CD4-positive, alpha-beta T cell (primary cell): Measurements from ENCODE around the gene MGME1. TPM values are rescaled to one million over a fixed set of nuclear protein-coding genes. Genes with fewer than 3 reads are reported as not detected.

Experiments
- ATAC-seq: fragments of 200-7000 bp; cut with Tn5 transposase; one replicate; pipeline ENCODE4 v1.10.0; 2022; ENCODE audit warnings: mild to moderate bottlenecking; ENCODE audit not compliant: poor library complexity
- CTCF ChIA-PET: fragments of 350-600 bp; sonication (Branson Sonifier 250); formaldehyde crosslinking; loops from one replicate; lab custom pipeline; 2021; ENCODE audit warnings: antibody characterized with exemption, inconsistent platforms; lab: Charles Lee
- POLR2A ChIA-PET: fragments of 350-600 bp; sonication (Branson Sonifier 250); formaldehyde crosslinking; loops from one replicate; lab custom pipeline; 2021; ENCODE audit warnings: antibody characterized with exemption, inconsistent platforms; lab: Charles Lee
- DNase-seq, 14 experiments: peaks; one replicate each; pipeline ENCODE4 v3.0.0-alpha.2; 2013 to 2020; ENCODE audit warnings: mixed read lengths in 2 of 14
- H3K27ac ChIP-seq, 2 donors: one replicate each; pipeline versions ENCODE4 v1.5.1 to v1.7.0; 2013; ENCODE audit warnings: low read length in 2 of 2, low read depth in 1 of 2, mild to moderate bottlenecking in 1 of 2
- H3K27me3 ChIP-seq, 2 experiments: 1 replicate in 1 of 2; 2 replicates in 1 of 2; pipeline versions ENCODE4 v1.6.1 to v1.7.0; 2013; ENCODE audit warnings: low read length in 2 of 2, control low read depth in 1 of 2, mild to moderate bottlenecking in 1 of 2, moderate library complexity in 1 of 2; ENCODE audit not compliant: insufficient read depth in 2 of 2, control insufficient read depth in 1 of 2
- H3K36me3 ChIP-seq: one replicate; pipeline ENCODE4 v1.6.1; 2013; ENCODE audit warnings: low read length, control low read depth; ENCODE audit not compliant: insufficient read depth
- H3K4me1 ChIP-seq: one replicate; pipeline ENCODE4 v1.6.1; 2013; ENCODE audit warnings: low read length, control low read depth; ENCODE audit not compliant: insufficient read depth
- H3K4me3 ChIP-seq: one replicate; pipeline ENCODE4 v1.5.1; 2013; ENCODE audit warnings: mild to moderate bottlenecking, low read length, moderate library complexity
- H3K9me3 ChIP-seq, 2 experiments: 1 replicate in 1 of 2; 2 replicates in 1 of 2; pipeline versions ENCODE4 v1.6.1 to v1.7.0; 2013; ENCODE audit warnings: low read length in 2 of 2, mild to moderate bottlenecking in 2 of 2, control low read depth in 1 of 2, moderate library complexity in 1 of 2; ENCODE audit not compliant: control insufficient read depth in 1 of 2, insufficient read depth in 1 of 2
- H3K27ac Mint-ChIP-seq: one replicate; pipeline ENCODE4 v1.8.0; 2020; ENCODE audit warnings: mixed read lengths
- H3K27me3 Mint-ChIP-seq: one replicate; pipeline ENCODE4 v1.8.0; 2021; ENCODE audit warnings: mixed read lengths
- H3K36me3 Mint-ChIP-seq: one replicate; pipeline ENCODE4 v1.8.0; 2021; ENCODE audit warnings: low read depth, mixed read lengths
- H3K4me1 Mint-ChIP-seq: one replicate; pipeline ENCODE4 v1.8.0; 2021; ENCODE audit warnings: low read depth, mixed read lengths
- H3K4me3 Mint-ChIP-seq: one replicate; pipeline ENCODE4 v1.8.0; 2020; ENCODE audit warnings: mild to moderate bottlenecking, mixed read lengths
- H3K9me3 Mint-ChIP-seq: one replicate; pipeline ENCODE4 v1.8.0; 2020; ENCODE audit warnings: mixed read lengths
- intact Hi-C, 2 experiments: fragments of 100-400 bp; cut with DNase I in 1 of 2; cut with micrococcal nuclease in 1 of 2; formaldehyde crosslinking; loops; one replicate each; pipeline versions ENCODE4 v1.15.1 to v1.9.0; 2023 to 2025; cut with DNase I, micrococcal nuclease
- total RNA-seq, 174 experiments: library from RNA in 2 of 174; stranded (reverse) in 2 of 174; gene quantifications; one replicate each; pipeline ENCODE4 v1.2.3 and lab custom pipeline; 2021 to 2026
- TF ChIP-seq, protein P1 (sequence below): fragments of 200-600 bp; IDR thresholded peaks from one replicate; pipeline ENCODE4 v1.8.0; 2022; ENCODE audit warnings: antibody characterized with exemption, mild to moderate bottlenecking

Gene MGME1
- total RNA-seq, 2 experiments from 2014 or later: 4.5 to 4.6 TPM

DNA sequence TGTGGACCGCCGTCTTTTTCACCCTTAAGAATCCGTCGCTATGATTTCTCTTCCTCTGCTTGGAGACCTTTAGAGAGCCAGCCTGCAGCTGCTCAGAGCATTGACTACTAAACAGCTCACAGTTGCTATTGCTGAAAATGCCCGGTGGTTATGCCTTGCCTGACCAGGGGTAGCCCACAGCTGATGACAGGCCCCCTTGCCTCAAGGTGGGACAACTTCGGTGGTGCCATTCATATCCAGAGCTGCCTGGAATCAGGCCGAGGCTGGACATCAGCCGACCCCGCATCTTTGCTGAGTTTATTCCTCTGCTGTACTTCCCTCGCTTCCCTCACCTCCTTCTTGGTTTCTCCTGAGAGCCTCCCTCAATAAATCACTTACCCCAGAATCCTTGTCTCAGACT, 49.3 kb downstream of the MGME1 start:
- ChIA-PET CTCF (no interaction called here), POLR2A (no interaction called here)
- no peak overlapping the region for H3K27ac ChIP-seq
- TF ChIP-seq, protein P1, sequence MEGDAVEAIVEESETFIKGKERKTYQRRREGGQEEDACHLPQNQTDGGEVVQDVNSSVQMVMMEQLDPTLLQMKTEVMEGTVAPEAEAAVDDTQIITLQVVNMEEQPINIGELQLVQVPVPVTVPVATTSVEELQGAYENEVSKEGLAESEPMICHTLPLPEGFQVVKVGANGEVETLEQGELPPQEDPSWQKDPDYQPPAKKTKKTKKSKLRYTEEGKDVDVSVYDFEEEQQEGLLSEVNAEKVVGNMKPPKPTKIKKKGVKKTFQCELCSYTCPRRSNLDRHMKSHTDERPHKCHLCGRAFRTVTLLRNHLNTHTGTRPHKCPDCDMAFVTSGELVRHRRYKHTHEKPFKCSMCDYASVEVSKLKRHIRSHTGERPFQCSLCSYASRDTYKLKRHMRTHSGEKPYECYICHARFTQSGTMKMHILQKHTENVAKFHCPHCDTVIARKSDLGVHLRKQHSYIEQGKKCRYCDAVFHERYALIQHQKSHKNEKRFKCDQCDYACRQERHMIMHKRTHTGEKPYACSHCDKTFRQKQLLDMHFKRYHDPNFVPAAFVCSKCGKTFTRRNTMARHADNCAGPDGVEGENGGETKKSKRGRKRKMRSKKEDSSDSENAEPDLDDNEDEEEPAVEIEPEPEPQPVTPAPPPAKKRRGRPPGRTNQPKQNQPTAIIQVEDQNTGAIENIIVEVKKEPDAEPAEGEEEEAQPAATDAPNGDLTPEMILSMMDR: no peak
- H3K4me1 Mint-ChIP-seq: no peaks in the 10 kb centered on the region
- ATAC-seq (no peak), DNase-seq (no peak)
- intact Hi-C loops: no loop called here
- H3K36me3 Mint-ChIP-seq: no peaks in the 10 kb centered on the region
- no peaks in the 10 kb centered on the region for H3K9me3 Mint-ChIP-seq
- H3K4me3 Mint-ChIP-seq: no peak overlapping the region
- no peaks in the 10 kb centered on the region for H3K4me1 ChIP-seq
- no peaks in the 10 kb centered on the region for H3K9me3 ChIP-seq
- H3K27ac Mint-ChIP-seq: no peak overlapping the region
- peaks cover 3% of the 10 kb centered on the region for H3K27me3 Mint-ChIP-seq
- H3K27me3 ChIP-seq: no peaks in the 10 kb centered on the region
- H3K36me3 ChIP-seq: no peaks in the 10 kb centered on the region
- no peak overlapping the region for H3K4me3 ChIP-seq

- TF ChIP-seq, protein P1: no peak
- DNase-seq (peak in 3 of 14 experiments; percentile 20 to 43 (median 38)), ATAC-seq (peak; percentile 43)
- intact Hi-C loops: no loop called here
- Histone ChIP-seq H3K9me3 (no peaks in the 10 kb centered on the region), H3K36me3 (no peaks in the 10 kb centered on the region), H3K27me3 (no peaks in the 10 kb centered on the region), H3K27ac (no peak overlapping the region), H3K4me1 (no peaks in the 10 kb centered on the region), H3K4me3 (no peak overlapping the region)
- Mint-ChIP-seq H3K4me1 (no peaks in the 10 kb centered on the region), H3K4me3 (no peak overlapping the region), H3K27me3 (peaks cover 3% of the 10 kb centered on the region), H3K36me3 (no peaks in the 10 kb centered on the region), H3K9me3 (no peaks in the 10 kb centered on the region), H3K27ac (no peak overlapping the region)
- ChIA-PET CTCF (no interaction called here), POLR2A (no interaction called here)
Measured at GRCh38 chr20:18019068-18019467, 50.2 kb downstream of the MGME1 start.

GRCh38 chr20:18020931-18021330, 52.1 kb downstream of the MGME1 start:
- no peaks in the 10 kb centered on the region for H3K36me3 Mint-ChIP-seq
- H3K9me3 ChIP-seq: no peaks in the 10 kb centered on the region
- intact Hi-C loops: no loop called here
- no peak for ATAC-seq
- H3K4me1 Mint-ChIP-seq: no peaks in the 10 kb centered on the region
- POLR2A ChIA-PET: interaction anchor here (0.6 kb wide), 1 partner anchor 143 kb away, joined by 3 read pairs; no protein-coding TSS in a partner anchor
- no peak overlapping the region for H3K27ac ChIP-seq
- no peaks in the 10 kb centered on the region for H3K9me3 Mint-ChIP-seq
- CTCF ChIA-PET: no interaction called here
- no peaks in the 10 kb centered on the region for H3K4me1 ChIP-seq
- H3K27me3 Mint-ChIP-seq: peaks cover 5% of the 10 kb centered on the region
- no peak overlapping the region for H3K4me3 Mint-ChIP-seq
- TF ChIP-seq, protein P1: no peak
- H3K36me3 ChIP-seq: no peaks in the 10 kb centered on the region
- no peak overlapping the region for H3K4me3 ChIP-seq
- no peak for DNase-seq
- peaks cover 0 to 2% of the 10 kb centered on the region in 2 experiments for H3K27me3 ChIP-seq
- no peak overlapping the region for H3K27ac Mint-ChIP-seq
